ENCODE measurements around the gene ECHS1. TPM values are rescaled to one million over a fixed set of nuclear protein-coding genes. Genes with fewer than 3 reads are reported as not detected.

The ECHS1 gene
- total RNA-seq, 2 experiments from 2014 or later, result 45.8 to 48.7 TPM

DNA sequence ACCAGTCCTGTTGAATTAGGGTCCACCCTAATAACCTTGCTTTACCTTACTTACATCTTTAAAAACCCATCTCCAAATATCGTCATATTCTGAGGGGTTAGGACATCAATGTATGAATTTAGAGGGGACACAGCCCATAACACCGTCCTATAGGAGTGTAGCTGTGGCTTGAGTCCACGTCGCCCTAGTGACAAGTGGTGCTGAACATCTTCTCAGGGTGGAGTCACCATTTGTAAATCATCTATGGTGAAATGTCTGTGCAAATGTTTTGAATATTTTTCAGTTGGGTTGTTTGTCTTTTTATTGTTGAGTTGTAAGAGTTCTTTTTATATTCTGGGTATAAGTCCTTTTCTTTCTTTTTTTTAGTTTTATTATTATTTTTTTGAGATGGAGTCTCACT lies 31.2 kb downstream of the ECHS1 start:
- no peak for DNase-seq
- Mint-ChIP-seq H3K9me3 (no peaks in the 10 kb centered on the region), H3K4me1 (ENCODE audit: low read depth) (no peaks in the 10 kb centered on the region), H3K36me3 (ENCODE audit: low read depth) (no peaks in the 10 kb centered on the region), H3K27ac (no peak overlapping the region), H3K4me3 (no peak overlapping the region), H3K27me3 (ENCODE audit: low read depth) (peaks cover 19% of the 10 kb centered on the region)
- CTCF ChIA-PET, result interaction anchor here (0.7 to 1.2 kb wide), 2 partner anchors 12 to 13 kb away, joined by 3 read pairs; no protein-coding TSS in a partner anchor
- intact Hi-C loops (cut with micrococcal nuclease), result no loop called here

DNA sequence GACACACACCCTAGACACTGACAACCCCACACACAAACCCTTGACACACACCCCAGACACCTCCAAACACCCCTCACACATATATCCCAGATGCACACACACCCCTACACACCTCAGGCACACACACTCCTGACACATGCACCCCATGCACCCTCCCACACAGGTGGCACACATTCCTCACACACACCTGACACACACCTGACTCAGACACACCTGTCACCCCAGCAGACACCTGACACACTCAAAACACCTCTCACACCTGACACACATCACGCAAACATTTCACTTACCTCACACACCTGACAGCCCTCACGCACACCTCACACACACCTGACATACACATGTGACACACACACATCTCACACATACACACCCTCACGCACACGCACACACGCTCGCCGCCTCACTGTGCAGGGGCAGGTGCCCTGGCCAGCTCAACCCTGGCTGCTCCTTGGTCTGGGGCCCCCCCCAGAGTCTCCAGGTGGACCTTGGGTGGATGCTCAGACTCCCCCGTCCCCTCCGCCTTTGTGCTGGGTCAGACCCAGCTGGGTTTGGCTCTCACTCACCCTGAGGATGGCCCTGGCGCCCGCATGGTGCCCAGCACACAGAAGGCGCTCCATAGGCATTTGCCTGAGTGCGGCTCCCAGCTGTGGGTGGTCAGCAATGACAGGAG lies 33.3 kb downstream of the ECHS1 start:
- H3K27me3 Mint-ChIP-seq (ENCODE audit: low read depth), result peaks cover 14% of the 10 kb centered on the region
- H3K9me3 Mint-ChIP-seq, result no peaks in the 10 kb centered on the region
- no peak for DNase-seq
- peaks cover 3% of the 10 kb centered on the region for H3K4me1 Mint-ChIP-seq (ENCODE audit: low read depth)
- CTCF ChIA-PET, result interaction anchor here (0.7 kb wide), 1 partner anchor 23 kb away, joined by 3 read pairs; no protein-coding TSS in a partner anchor
- H3K4me3 Mint-ChIP-seq, result no peak overlapping the region
- H3K27ac Mint-ChIP-seq, result no peak overlapping the region
- H3K36me3 Mint-ChIP-seq (ENCODE audit: low read depth), result no peaks in the 10 kb centered on the region
- intact Hi-C loops (cut with micrococcal nuclease), result no loop called here

GRCh38 chr10:133338080-133339071 lies 34.8 kb downstream of the ECHS1 start:
- Mint-ChIP-seq H3K9me3 (no peaks in the 10 kb centered on the region), H3K4me1 (ENCODE audit: low read depth) (peaks cover 5% of the 10 kb centered on the region), H3K27ac (no peak overlapping the region), H3K4me3 (no peak overlapping the region), H3K36me3 (ENCODE audit: low read depth) (no peaks in the 10 kb centered on the region), H3K27me3 (ENCODE audit: low read depth) (peaks cover 14% of the 10 kb centered on the region)
- intact Hi-C loops (cut with micrococcal nuclease), result no loop called here
- DNase-seq, result no peak
- CTCF ChIA-PET, result no interaction called here

DNA sequence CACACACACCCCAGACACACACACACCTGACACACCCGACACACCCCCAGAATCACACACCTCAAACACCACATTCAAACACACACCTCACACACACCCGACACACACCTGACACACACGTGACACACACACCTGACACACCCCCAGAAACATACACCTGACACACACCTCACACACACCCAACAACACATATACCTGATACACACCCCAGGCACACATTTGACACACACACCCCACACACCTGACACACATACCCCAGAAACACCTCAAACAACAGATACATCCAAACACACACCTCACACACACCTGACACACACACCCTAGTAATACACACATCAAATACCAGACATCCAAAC lies 35.8 kb downstream of the ECHS1 start:
- DNase-seq, result no peak
- CTCF ChIA-PET, result no interaction called here

DNA sequence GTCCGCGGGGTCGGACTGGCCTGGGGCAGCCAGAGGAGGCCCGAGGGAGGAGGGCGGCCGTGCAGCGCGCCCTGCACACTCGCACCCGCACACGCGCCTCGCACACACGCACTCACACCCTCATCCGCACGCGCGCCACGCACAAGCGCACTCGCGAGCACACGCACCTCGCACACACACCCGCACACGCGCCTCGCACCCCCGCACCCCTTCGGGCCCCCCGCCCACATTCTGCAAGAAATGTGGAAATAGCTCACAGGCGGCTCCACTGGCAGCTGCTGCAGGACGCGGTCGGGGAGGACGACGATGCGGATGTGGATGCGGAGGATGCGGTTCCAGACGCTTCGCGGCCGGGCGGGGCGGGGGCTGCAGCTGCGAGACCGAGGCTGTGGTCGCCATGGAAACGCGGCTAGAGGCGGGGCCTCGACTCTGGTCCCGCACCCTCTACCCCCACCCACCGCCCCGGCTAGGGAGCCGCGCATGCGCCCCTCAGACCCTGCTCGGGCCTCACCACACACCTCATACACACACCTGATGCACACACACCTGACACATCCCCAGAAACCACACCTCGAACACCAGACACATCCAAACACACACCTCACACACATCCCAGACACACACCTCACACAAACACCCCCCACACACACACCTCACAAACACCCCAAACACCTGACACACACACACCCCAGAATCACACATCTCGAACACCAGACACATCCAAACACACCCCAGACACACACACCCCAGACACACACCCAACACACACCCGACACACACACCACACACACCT lies 36.4 kb downstream of the ECHS1 start, which contains the start of gene CALY:
Gene CALY, minus strand, starts transcription at position 320 of the 793 bp plus-strand sequence. CDS start 7,907 bp downstream, outside the sequence.
- peak within 1 kb of the TSS; percentile 47 for H3K4me3 Mint-ChIP-seq
- no peak within 1 kb of the TSS for H3K27ac Mint-ChIP-seq
- peak; percentile 82 for DNase-seq
- H3K4me1 Mint-ChIP-seq (ENCODE audit: low read depth), result peaks cover 5% of the 10 kb centered on the region
- peaks cover 13% of the 10 kb centered on the region for H3K27me3 Mint-ChIP-seq (ENCODE audit: low read depth)
- H3K9me3 Mint-ChIP-seq, result no peaks in the 10 kb centered on the region
- no peaks in the 10 kb centered on the region for H3K36me3 Mint-ChIP-seq (ENCODE audit: low read depth)
- CTCF ChIA-PET, result no interaction called here
- intact Hi-C loops (cut with micrococcal nuclease), result no loop called here

More for the DNA sequence above, 35.8 kb downstream of the ECHS1 start:
- peaks cover 5% of the 10 kb centered on the region for H3K4me1 Mint-ChIP-seq (ENCODE audit: low read depth)
- no peak overlapping the region for H3K4me3 Mint-ChIP-seq
- peaks cover 15% of the 10 kb centered on the region for H3K27me3 Mint-ChIP-seq (ENCODE audit: low read depth)
- no peaks in the 10 kb centered on the region for H3K9me3 Mint-ChIP-seq
- no peak overlapping the region for H3K27ac Mint-ChIP-seq
- no peaks in the 10 kb centered on the region for H3K36me3 Mint-ChIP-seq (ENCODE audit: low read depth)
- intact Hi-C loops (cut with micrococcal nuclease), result no loop called here

- Mint-ChIP-seq H3K4me1 (ENCODE audit: low read depth) (peaks cover 5% of the 10 kb centered on the region), H3K9me3 (no peaks in the 10 kb centered on the region), H3K4me3 (no peak overlapping the region), H3K36me3 (ENCODE audit: low read depth) (no peaks in the 10 kb centered on the region), H3K27me3 (ENCODE audit: low read depth) (peaks cover 12% of the 10 kb centered on the region), H3K27ac (no peak overlapping the region)
- intact Hi-C loops (cut with micrococcal nuclease), result no loop called here
- CTCF ChIA-PET, result no interaction called here
- DNase-seq, result no peak
These were observed 37.0 kb downstream of the ECHS1 start for GRCh38 chr10:133336118-133336576.

DNA sequence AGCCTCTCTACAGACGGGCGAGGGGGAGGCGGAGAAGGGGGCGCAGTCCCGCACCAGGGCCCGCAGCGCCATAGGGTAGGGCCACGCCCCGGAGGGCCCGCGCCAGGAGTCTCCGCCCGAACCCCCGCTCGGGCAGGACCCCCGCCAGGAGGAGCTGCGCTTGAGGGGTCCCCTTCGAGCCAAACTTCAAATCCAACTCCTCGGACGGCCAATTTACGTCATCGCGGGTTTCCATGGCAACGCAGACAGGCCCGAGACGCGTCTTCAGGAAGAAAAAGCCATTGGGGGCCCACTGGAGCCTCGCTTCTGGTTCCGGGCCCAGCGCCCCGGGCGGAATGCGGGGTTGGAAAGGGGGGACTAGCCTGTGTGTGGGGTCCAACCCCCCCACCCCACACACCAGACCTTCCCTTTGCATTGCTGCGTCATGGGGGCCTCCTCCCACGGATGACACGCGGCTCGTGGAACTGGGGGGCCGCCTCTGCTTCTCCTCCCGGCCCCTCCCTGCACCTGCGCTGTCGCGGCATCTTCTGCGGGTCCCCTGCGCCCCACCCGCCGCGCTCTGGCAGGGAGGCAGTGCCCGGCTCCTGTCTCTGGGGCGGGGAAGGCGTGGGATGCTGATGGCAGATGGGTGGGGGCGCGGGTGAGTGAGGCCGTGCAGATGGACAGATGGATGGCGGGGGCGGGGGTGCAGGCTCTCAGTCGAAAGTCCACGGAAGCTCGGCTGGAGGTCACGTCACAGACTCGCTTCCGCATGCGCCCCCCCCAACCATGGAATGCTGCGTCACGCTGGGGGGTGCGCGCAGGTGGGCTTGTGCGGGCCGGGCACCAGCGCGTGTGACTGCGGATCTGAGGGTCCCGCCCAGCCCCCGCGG lies 37.7 kb downstream of the ECHS1 start:
- no peak overlapping the region for H3K27ac Mint-ChIP-seq

DNA sequence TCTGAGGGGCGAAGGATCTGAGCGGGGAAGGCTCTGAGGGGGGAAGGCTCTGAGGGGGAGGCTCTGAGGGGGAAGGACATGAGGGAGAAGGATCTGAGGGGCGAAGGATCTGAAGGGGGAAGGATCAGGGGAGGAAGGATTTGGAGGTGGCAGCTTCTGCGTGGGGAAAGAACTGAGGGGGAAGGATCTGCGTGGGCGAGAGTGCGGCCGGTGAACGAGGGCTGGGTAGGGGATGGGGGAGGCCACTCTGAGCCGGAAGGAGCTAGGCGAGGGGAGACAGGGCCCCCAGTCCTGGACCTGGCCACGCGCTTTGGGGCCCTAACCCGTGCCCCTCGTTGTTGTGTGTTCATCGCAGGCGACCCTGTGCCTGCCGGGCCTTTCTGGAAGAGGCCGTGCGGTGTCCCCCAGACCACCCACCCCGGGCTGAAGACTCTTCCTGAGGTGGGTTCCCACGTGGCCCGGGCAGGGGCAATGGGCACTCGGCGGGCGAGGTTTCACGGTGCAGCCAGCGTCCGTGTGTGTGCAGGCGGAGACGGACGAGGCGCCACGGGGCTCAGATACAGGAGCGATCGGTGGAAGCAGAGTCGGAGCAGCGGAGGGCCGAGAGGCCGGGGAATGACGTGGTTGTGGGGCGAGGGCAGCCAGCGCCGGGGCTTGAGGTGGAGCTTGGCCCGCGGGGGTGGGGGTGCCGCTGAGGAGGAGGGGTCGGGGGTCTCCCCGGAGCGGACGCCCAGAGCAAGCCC lies 38.5 kb downstream of the ECHS1 start:
- H3K27ac Mint-ChIP-seq, result no peak overlapping the region
- intact Hi-C loops (cut with micrococcal nuclease), result loop anchor here (2.0 kb wide), 1 partner anchor 54 kb away; no protein-coding TSS in a partner anchor
- H3K9me3 Mint-ChIP-seq, result no peaks in the 10 kb centered on the region
- no peak for DNase-seq
- CTCF ChIA-PET, result interaction anchor here (0.8 kb wide), 1 partner anchor 28 kb away, joined by 4 read pairs; no protein-coding TSS in a partner anchor
- no peaks in the 10 kb centered on the region for H3K36me3 Mint-ChIP-seq (ENCODE audit: low read depth)
- peaks cover 12% of the 10 kb centered on the region for H3K27me3 Mint-ChIP-seq (ENCODE audit: low read depth)
- peaks cover 7% of the 10 kb centered on the region for H3K4me1 Mint-ChIP-seq (ENCODE audit: low read depth)
- H3K4me3 Mint-ChIP-seq, result peak overlapping the region; percentile 60

More for the DNA sequence above, 37.7 kb downstream of the ECHS1 start:
- CTCF ChIA-PET, result interaction anchor here (0.8 kb wide), 1 partner anchor 29 kb away, joined by 4 read pairs; no protein-coding TSS in a partner anchor
- Mint-ChIP-seq H3K4me3 (peak overlapping the region; percentile 47), H3K36me3 (ENCODE audit: low read depth) (no peaks in the 10 kb centered on the region), H3K27me3 (ENCODE audit: low read depth) (peaks cover 12% of the 10 kb centered on the region), H3K4me1 (ENCODE audit: low read depth) (peaks cover 5% of the 10 kb centered on the region), H3K9me3 (no peaks in the 10 kb centered on the region)
- peak; percentile 84 for DNase-seq
- intact Hi-C loops (cut with micrococcal nuclease), result loop anchor here (2.0 kb wide), 1 partner anchor 53 kb away; no protein-coding TSS in a partner anchor

- intact Hi-C loops (cut with micrococcal nuclease), result no loop called here
- Mint-ChIP-seq H3K4me1 (ENCODE audit: low read depth) (peaks cover 12% of the 10 kb centered on the region), H3K9me3 (no peaks in the 10 kb centered on the region), H3K4me3 (no peak overlapping the region), H3K27me3 (ENCODE audit: low read depth) (peaks cover 23% of the 10 kb centered on the region), H3K27ac (no peak overlapping the region), H3K36me3 (ENCODE audit: low read depth) (no peaks in the 10 kb centered on the region)
- CTCF ChIA-PET, result no interaction called here
- DNase-seq, result no peak
These were observed 40.0 kb downstream of the ECHS1 start for GRCh38 chr10:133332936-133333699.

All from activated naive CD4-positive, alpha-beta T cell treated with anti-CD3 and anti-CD28 coated beads for 36 hours (primary cell).